Mammary epithelial cell (primary cell): Measurements from ENCODE around the gene ETV3.

Experiments used
- CTCF ChIP-seq, 2 donors: IDR thresholded peaks in 1 of 2; conservative IDR thresholded peaks in 1 of 2; 2 replicates each; pipeline ENCODE4 v1.5.1; 2011 to 2012; ENCODE audit warnings: inconsistent platforms in 2 of 2, low read length in 2 of 2, mild to moderate bottlenecking in 2 of 2, control low read depth in 1 of 2, low read depth in 1 of 2; ENCODE audit not compliant: insufficient read depth in 1 of 2; ENCODE audit errors: extremely low read depth in 1 of 2
- EZH2 ChIP-seq: IDR thresholded peaks from 2 replicates; pipeline ENCODE4 v1.6.1; 2012; ENCODE audit warnings: low read length, inconsistent platforms, borderline replicate concordance

GRCh38 chr1:157137408-157138219 is 581 bp downstream of the ETV3 start:
- TF ChIP-seq CTCF (conservative IDR thresholded peaks at IDR 0.05 in 1 of 2, IDR thresholded peaks at IDR 0.05 in 1 of 2; ENCODE audit: extremely low read depth in 1 of 2, insufficient read depth in 1 of 2, low read depth in 1 of 2, low read length in 2 of 2) (peak in 1 of 2 donors; percentile 0), EZH2 (no peak)
